Calu3 (cell line): ENCODE data around the gene CACNA1C. TPM values are rescaled to one million over a fixed set of nuclear protein-coding genes. Genes with fewer than 3 reads are reported as not detected.

ENCODE experiments used
- BruUV-seq: library from RNA; stranded (reverse); fragments of 400-500 nt; replicated peaks from 2 replicates; lab custom pipeline; 2021; lab: Mats Ljungman, UMichigan
- CTCF ChIA-PET: fragments of 300-600 bp; sonication (Branson Sonifier 250); formaldehyde crosslinking; loops from one replicate; lab custom pipeline; 2022; ENCODE audit warnings: antibody characterized with exemption; lab: Charles Lee
- DNase-seq: peaks from one replicate; pipeline ENCODE4 v3.0.0; 2022
- H3K27ac Mint-ChIP-seq: one replicate; pipeline ENCODE4 v1.8.0; 2022; ENCODE audit warnings: mixed read lengths; ENCODE audit not compliant: unreplicated experiment
- H3K27me3 Mint-ChIP-seq: one replicate; pipeline ENCODE4 v1.8.0; 2022; ENCODE audit warnings: mixed read lengths; ENCODE audit not compliant: unreplicated experiment
- H3K36me3 Mint-ChIP-seq: one replicate; pipeline ENCODE4 v1.8.0; 2022; ENCODE audit warnings: mild to moderate bottlenecking, moderate library complexity, mixed read lengths; ENCODE audit not compliant: insufficient read depth, unreplicated experiment
- H3K4me1 Mint-ChIP-seq: one replicate; pipeline ENCODE4 v1.8.0; 2022; ENCODE audit warnings: mild to moderate bottlenecking, low read depth, mixed read lengths; ENCODE audit not compliant: unreplicated experiment
- H3K4me3 Mint-ChIP-seq: one replicate; pipeline ENCODE4 v1.8.0; 2022; ENCODE audit warnings: mild to moderate bottlenecking, low read depth, moderate library complexity, mixed read lengths; ENCODE audit not compliant: unreplicated experiment
- H3K9me3 Mint-ChIP-seq: one replicate; pipeline ENCODE4 v1.8.0; 2022; ENCODE audit warnings: low read depth, mixed read lengths; ENCODE audit not compliant: unreplicated experiment
- CTCF ChIP-seq: fragments of 200-600 bp; IDR thresholded peaks from one replicate; pipeline ENCODE4 v1.8.0; 2022; ENCODE audit warnings: antibody characterized with exemption; ENCODE audit not compliant: unreplicated experiment
- intact Hi-C: fragments of 100-400 bp; cut with micrococcal nuclease; formaldehyde crosslinking; loops from one replicate; pipeline ENCODE4 v1.10.0; 2022; ENCODE audit not compliant: unreplicated experiment
- total RNA-seq: library from RNA; stranded (reverse); gene quantifications from 2 replicates; pipeline ENCODE4 v1.2.3, GENCODE V29; 2022

Gene CACNA1C
- total RNA-seq, 1 experiment from 2014 or later, result not detected

GRCh38 chr12:2402073-2402579 is 349.3 kb downstream of the CACNA1C start:
- no peak for TF ChIP-seq CTCF
- Mint-ChIP-seq H3K9me3 (no peaks in the 10 kb centered on the region), H3K4me3 (no peak overlapping the region), H3K27me3 (peaks cover 95% of the 10 kb centered on the region), H3K4me1 (no peaks in the 10 kb centered on the region), H3K27ac (no peak overlapping the region), H3K36me3 (no peaks in the 10 kb centered on the region)
- DNase-seq, result no peak
- BruUV-seq, result no TSS peak
- CTCF ChIA-PET, result no interaction called here
- intact Hi-C loops, result no loop called here

- H3K4me3 Mint-ChIP-seq, result no peak overlapping the region
- H3K36me3 Mint-ChIP-seq, result no peaks in the 10 kb centered on the region
- peaks cover 92% of the 10 kb centered on the region for H3K27me3 Mint-ChIP-seq
- intact Hi-C loops, result no loop called here
- no peak for DNase-seq
- TF ChIP-seq CTCF, result no peak
- CTCF ChIA-PET, result no interaction called here
- BruUV-seq, result no TSS peak
- no peaks in the 10 kb centered on the region for H3K4me1 Mint-ChIP-seq
- no peak overlapping the region for H3K27ac Mint-ChIP-seq
- H3K9me3 Mint-ChIP-seq, result no peaks in the 10 kb centered on the region
Observed at GRCh38 chr12:2403221-2403976, 350.6 kb downstream of the CACNA1C start.

- H3K27me3 Mint-ChIP-seq, result peaks cover 92% of the 10 kb centered on the region
- no peak for DNase-seq
- intact Hi-C loops, result no loop called here
- no peak overlapping the region for H3K27ac Mint-ChIP-seq
- H3K4me3 Mint-ChIP-seq, result no peak overlapping the region
- TF ChIP-seq CTCF, result no peak
- CTCF ChIA-PET, result no interaction called here
- BruUV-seq, result no TSS peak
- H3K9me3 Mint-ChIP-seq, result no peaks in the 10 kb centered on the region
- no peaks in the 10 kb centered on the region for H3K36me3 Mint-ChIP-seq
- no peaks in the 10 kb centered on the region for H3K4me1 Mint-ChIP-seq
Observed at GRCh38 chr12:2405039-2405438, 352.3 kb downstream of the CACNA1C start.

GRCh38 chr12:2406903-2407302 is 354.1 kb downstream of the CACNA1C start:
- H3K4me3 Mint-ChIP-seq, result no peak overlapping the region
- no peak for DNase-seq
- CTCF ChIA-PET, result no interaction called here
- BruUV-seq, result no TSS peak
- H3K27me3 Mint-ChIP-seq, result peaks cover 90% of the 10 kb centered on the region
- TF ChIP-seq CTCF, result no peak
- H3K27ac Mint-ChIP-seq, result no peak overlapping the region
- no peaks in the 10 kb centered on the region for H3K36me3 Mint-ChIP-seq
- H3K9me3 Mint-ChIP-seq, result no peaks in the 10 kb centered on the region
- no peaks in the 10 kb centered on the region for H3K4me1 Mint-ChIP-seq
- intact Hi-C loops, result no loop called here
